ENCODE results near the gene HS3ST2. TPM values are rescaled to one million over a fixed set of nuclear protein-coding genes. Genes with fewer than 3 reads are reported as not detected.

HS3ST2 gene
- total and polyA plus RNA-seq, 2 of the 8 experiments (the other 6 are each of a cell fraction or from before 2014, with no cell fraction given), result 1.7 to 3.7 TPM

- TF ChIP-seq, protein P1, sequence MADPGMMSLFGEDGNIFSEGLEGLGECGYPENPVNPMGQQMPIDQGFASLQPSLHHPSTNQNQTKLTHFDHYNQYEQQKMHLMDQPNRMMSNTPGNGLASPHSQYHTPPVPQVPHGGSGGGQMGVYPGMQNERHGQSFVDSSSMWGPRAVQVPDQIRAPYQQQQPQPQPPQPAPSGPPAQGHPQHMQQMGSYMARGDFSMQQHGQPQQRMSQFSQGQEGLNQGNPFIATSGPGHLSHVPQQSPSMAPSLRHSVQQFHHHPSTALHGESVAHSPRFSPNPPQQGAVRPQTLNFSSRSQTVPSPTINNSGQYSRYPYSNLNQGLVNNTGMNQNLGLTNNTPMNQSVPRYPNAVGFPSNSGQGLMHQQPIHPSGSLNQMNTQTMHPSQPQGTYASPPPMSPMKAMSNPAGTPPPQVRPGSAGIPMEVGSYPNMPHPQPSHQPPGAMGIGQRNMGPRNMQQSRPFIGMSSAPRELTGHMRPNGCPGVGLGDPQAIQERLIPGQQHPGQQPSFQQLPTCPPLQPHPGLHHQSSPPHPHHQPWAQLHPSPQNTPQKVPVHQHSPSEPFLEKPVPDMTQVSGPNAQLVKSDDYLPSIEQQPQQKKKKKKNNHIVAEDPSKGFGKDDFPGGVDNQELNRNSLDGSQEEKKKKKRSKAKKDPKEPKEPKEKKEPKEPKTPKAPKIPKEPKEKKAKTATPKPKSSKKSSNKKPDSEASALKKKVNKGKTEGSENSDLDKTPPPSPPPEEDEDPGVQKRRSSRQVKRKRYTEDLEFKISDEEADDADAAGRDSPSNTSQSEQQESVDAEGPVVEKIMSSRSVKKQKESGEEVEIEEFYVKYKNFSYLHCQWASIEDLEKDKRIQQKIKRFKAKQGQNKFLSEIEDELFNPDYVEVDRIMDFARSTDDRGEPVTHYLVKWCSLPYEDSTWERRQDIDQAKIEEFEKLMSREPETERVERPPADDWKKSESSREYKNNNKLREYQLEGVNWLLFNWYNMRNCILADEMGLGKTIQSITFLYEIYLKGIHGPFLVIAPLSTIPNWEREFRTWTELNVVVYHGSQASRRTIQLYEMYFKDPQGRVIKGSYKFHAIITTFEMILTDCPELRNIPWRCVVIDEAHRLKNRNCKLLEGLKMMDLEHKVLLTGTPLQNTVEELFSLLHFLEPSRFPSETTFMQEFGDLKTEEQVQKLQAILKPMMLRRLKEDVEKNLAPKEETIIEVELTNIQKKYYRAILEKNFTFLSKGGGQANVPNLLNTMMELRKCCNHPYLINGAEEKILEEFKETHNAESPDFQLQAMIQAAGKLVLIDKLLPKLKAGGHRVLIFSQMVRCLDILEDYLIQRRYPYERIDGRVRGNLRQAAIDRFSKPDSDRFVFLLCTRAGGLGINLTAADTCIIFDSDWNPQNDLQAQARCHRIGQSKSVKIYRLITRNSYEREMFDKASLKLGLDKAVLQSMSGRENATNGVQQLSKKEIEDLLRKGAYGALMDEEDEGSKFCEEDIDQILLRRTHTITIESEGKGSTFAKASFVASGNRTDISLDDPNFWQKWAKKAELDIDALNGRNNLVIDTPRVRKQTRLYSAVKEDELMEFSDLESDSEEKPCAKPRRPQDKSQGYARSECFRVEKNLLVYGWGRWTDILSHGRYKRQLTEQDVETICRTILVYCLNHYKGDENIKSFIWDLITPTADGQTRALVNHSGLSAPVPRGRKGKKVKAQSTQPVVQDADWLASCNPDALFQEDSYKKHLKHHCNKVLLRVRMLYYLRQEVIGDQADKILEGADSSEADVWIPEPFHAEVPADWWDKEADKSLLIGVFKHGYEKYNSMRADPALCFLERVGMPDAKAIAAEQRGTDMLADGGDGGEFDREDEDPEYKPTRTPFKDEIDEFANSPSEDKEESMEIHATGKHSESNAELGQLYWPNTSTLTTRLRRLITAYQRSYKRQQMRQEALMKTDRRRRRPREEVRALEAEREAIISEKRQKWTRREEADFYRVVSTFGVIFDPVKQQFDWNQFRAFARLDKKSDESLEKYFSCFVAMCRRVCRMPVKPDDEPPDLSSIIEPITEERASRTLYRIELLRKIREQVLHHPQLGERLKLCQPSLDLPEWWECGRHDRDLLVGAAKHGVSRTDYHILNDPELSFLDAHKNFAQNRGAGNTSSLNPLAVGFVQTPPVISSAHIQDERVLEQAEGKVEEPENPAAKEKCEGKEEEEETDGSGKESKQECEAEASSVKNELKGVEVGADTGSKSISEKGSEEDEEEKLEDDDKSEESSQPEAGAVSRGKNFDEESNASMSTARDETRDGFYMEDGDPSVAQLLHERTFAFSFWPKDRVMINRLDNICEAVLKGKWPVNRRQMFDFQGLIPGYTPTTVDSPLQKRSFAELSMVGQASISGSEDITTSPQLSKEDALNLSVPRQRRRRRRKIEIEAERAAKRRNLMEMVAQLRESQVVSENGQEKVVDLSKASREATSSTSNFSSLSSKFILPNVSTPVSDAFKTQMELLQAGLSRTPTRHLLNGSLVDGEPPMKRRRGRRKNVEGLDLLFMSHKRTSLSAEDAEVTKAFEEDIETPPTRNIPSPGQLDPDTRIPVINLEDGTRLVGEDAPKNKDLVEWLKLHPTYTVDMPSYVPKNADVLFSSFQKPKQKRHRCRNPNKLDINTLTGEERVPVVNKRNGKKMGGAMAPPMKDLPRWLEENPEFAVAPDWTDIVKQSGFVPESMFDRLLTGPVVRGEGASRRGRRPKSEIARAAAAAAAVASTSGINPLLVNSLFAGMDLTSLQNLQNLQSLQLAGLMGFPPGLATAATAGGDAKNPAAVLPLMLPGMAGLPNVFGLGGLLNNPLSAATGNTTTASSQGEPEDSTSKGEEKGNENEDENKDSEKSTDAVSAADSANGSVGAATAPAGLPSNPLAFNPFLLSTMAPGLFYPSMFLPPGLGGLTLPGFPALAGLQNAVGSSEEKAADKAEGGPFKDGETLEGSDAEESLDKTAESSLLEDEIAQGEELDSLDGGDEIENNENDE (IDR thresholded peaks at IDR 0.05; ENCODE audit: insufficient replicate concordance, low read length), result no peak
- no peak for TF ChIP-seq EP300 (IDR thresholded peaks at IDR 0.05; ENCODE audit: borderline replicate concordance in 1 of 2, low read depth in 2 of 2, low read length in 2 of 2)
- no peak for TF ChIP-seq ASH2L (IDR thresholded peaks at IDR 0.05; ENCODE audit: low read length)
- no peak for TF ChIP-seq SAP30 (IDR thresholded peaks at IDR 0.05; ENCODE audit: insufficient read depth, insufficient replicate concordance, low read length)
- TF ChIP-seq BACH1 (IDR thresholded peaks at IDR 0.05; ENCODE audit: low read length), result no peak
- no peak for TF ChIP-seq CHD1 (IDR thresholded peaks at IDR 0.05; ENCODE audit: low read depth, low read length)
- no peak for TF ChIP-seq RNF2 (IDR thresholded peaks at IDR 0.05; ENCODE audit: borderline replicate concordance, low read depth, low read length, missing control alignments, poor library complexity, severe bottlenecking)
- no peak for TF ChIP-seq KDM4A (IDR thresholded peaks at IDR 0.05; ENCODE audit: low read depth, low read length, severe bottlenecking)
- TF ChIP-seq GABPA (IDR thresholded peaks at IDR 0.05; ENCODE audit: borderline replicate concordance, insufficient read depth, low read length), result no peak
- TF ChIP-seq YY1 (IDR thresholded peaks at IDR 0.05; ENCODE audit: low read depth, low read length), result no peak
- no peak for TF ChIP-seq SUZ12 (IDR thresholded peaks at IDR 0.05; ENCODE audit: low read length)
Observed at GRCh38 chr16:22799113-22799512, 14.8 kb upstream of the HS3ST2 start (continued).
